ENCODE results near the gene RNGTT.

Gene RNGTT

GRCh38 chr6:88890394-88890793 lies 73.0 kb downstream of the RNGTT start:
- in situ Hi-C loops (cut with HindIII; ENCODE audit: low pct_unique_long_range_greater_than_20kb, low sequenced_read_pairs): no loop called here
- TF ChIP-seq JUND (IDR thresholded peaks at IDR 0.05; ENCODE audit: low read depth): no peak
- DNase-seq (ENCODE audit: low read depth in 1 of 2, low spot score in 1 of 2): no peak

GRCh38 chr6:88884361-88884760 lies 79.1 kb downstream of the RNGTT start:
- in situ Hi-C loops (cut with HindIII; ENCODE audit: low pct_unique_long_range_greater_than_20kb, low sequenced_read_pairs): no loop called here
- no peak for DNase-seq (ENCODE audit: low read depth in 1 of 2, low spot score in 1 of 2)
- TF ChIP-seq JUND (IDR thresholded peaks at IDR 0.05; ENCODE audit: low read depth): no peak

- in situ Hi-C loops (cut with HindIII; ENCODE audit: low pct_unique_long_range_greater_than_20kb, low sequenced_read_pairs): no loop called here
Observed at GRCh38 chr6:88882536-88882935, 80.9 kb downstream of the RNGTT start.

GRCh38 chr6:88881451-88881850 lies 82.0 kb downstream of the RNGTT start:
- no peak for DNase-seq (ENCODE audit: low read depth in 1 of 2, low spot score in 1 of 2)
- TF ChIP-seq JUND (IDR thresholded peaks at IDR 0.05; ENCODE audit: low read depth): no peak
- in situ Hi-C loops (cut with HindIII; ENCODE audit: low pct_unique_long_range_greater_than_20kb, low sequenced_read_pairs): no loop called here

More at GRCh38 chr6:88882536-88882935, 80.9 kb downstream of the RNGTT start:
- no peak for DNase-seq (ENCODE audit: low read depth in 1 of 2, low spot score in 1 of 2)
- no peak for TF ChIP-seq JUND (IDR thresholded peaks at IDR 0.05; ENCODE audit: low read depth)

GRCh38 chr6:88880021-88880420 lies 83.4 kb downstream of the RNGTT start:
- in situ Hi-C loops (cut with HindIII; ENCODE audit: low pct_unique_long_range_greater_than_20kb, low sequenced_read_pairs): no loop called here
- no peak for TF ChIP-seq JUND (IDR thresholded peaks at IDR 0.05; ENCODE audit: low read depth)
- no peak for DNase-seq (ENCODE audit: low read depth in 1 of 2, low spot score in 1 of 2)

- DNase-seq (ENCODE audit: low read depth in 1 of 2, low spot score in 1 of 2): no peak
- TF ChIP-seq JUND (IDR thresholded peaks at IDR 0.05; ENCODE audit: low read depth): no peak
- in situ Hi-C loops (cut with HindIII; ENCODE audit: low pct_unique_long_range_greater_than_20kb, low sequenced_read_pairs): no loop called here
Observed at GRCh38 chr6:88877893-88878292, 85.5 kb downstream of the RNGTT start.

GRCh38 chr6:88872962-88873361 lies 90.5 kb downstream of the RNGTT start:
- in situ Hi-C loops (cut with HindIII; ENCODE audit: low pct_unique_long_range_greater_than_20kb, low sequenced_read_pairs): no loop called here
- DNase-seq (ENCODE audit: low read depth in 1 of 2, low spot score in 1 of 2): no peak
- no peak for TF ChIP-seq JUND (IDR thresholded peaks at IDR 0.05; ENCODE audit: low read depth)

- in situ Hi-C loops (cut with HindIII; ENCODE audit: low pct_unique_long_range_greater_than_20kb, low sequenced_read_pairs): no loop called here
- TF ChIP-seq JUND (IDR thresholded peaks at IDR 0.05; ENCODE audit: low read depth): no peak
- DNase-seq (ENCODE audit: low read depth in 1 of 2, low spot score in 1 of 2): no peak
Observed at GRCh38 chr6:88871498-88871897, 91.9 kb downstream of the RNGTT start.

GRCh38 chr6:88870717-88871330 lies 92.6 kb downstream of the RNGTT start:
- in situ Hi-C loops (cut with HindIII; ENCODE audit: low pct_unique_long_range_greater_than_20kb, low sequenced_read_pairs): no loop called here
- peak; percentile 6 to 65 for DNase-seq (ENCODE audit: low read depth in 1 of 2, low spot score in 1 of 2)
- no peak for TF ChIP-seq JUND (IDR thresholded peaks at IDR 0.05; ENCODE audit: low read depth)

GRCh38 chr6:88869263-88870020 lies 94.0 kb downstream of the RNGTT start:
- no peak for TF ChIP-seq JUND (IDR thresholded peaks at IDR 0.05; ENCODE audit: low read depth)
- in situ Hi-C loops (cut with HindIII; ENCODE audit: low pct_unique_long_range_greater_than_20kb, low sequenced_read_pairs): no loop called here
- no peak for DNase-seq (ENCODE audit: low read depth in 1 of 2, low spot score in 1 of 2)

- no peak for TF ChIP-seq JUND (IDR thresholded peaks at IDR 0.05; ENCODE audit: low read depth)
- in situ Hi-C loops (cut with HindIII; ENCODE audit: low pct_unique_long_range_greater_than_20kb, low sequenced_read_pairs): no loop called here
- no peak for DNase-seq (ENCODE audit: low read depth in 1 of 2, low spot score in 1 of 2)
Observed at GRCh38 chr6:88867841-88868731, 95.3 kb downstream of the RNGTT start.

GRCh38 chr6:88866856-88867255 lies 96.6 kb downstream of the RNGTT start:
- in situ Hi-C loops (cut with HindIII; ENCODE audit: low pct_unique_long_range_greater_than_20kb, low sequenced_read_pairs): no loop called here

GRCh38 chr6:88865275-88865674 lies 98.1 kb downstream of the RNGTT start:
- in situ Hi-C loops (cut with HindIII; ENCODE audit: low pct_unique_long_range_greater_than_20kb, low sequenced_read_pairs): no loop called here
- TF ChIP-seq JUND (IDR thresholded peaks at IDR 0.05; ENCODE audit: low read depth): no peak
- no peak for DNase-seq (ENCODE audit: low read depth in 1 of 2, low spot score in 1 of 2)

More at GRCh38 chr6:88866856-88867255, 96.6 kb downstream of the RNGTT start:
- TF ChIP-seq JUND (IDR thresholded peaks at IDR 0.05; ENCODE audit: low read depth): no peak
- DNase-seq (ENCODE audit: low read depth in 1 of 2, low spot score in 1 of 2): no peak
